ENCODE data around the gene HSFX1. TPM values are rescaled to one million over a fixed set of nuclear protein-coding genes. Genes with fewer than 3 reads are reported as not detected.
A peak's percentile ranks its signal among the peaks of the same experiment; 100 is the strongest.
"Not testable (repeated sequence)": the region's sequence is repeated elsewhere in the genome, so short reads cannot be mapped to it uniquely, and the experiment has no call there.

HSFX1 gene
- total RNA-seq, 2 donors from 2014 or later = 0.22 to 0.76 TPM

- DNase-seq; H3K27me3 Mint-ChIP-seq; H3K4me1 Mint-ChIP-seq; H3K9me3 ChIP-seq (ENCODE audit: control insufficient read depth, low read length, poor library complexity, severe bottlenecking); ATAC-seq; H3K36me3 Mint-ChIP-seq (ENCODE audit: low read depth); H3K27ac Mint-ChIP-seq; H3K4me3 Mint-ChIP-seq: not testable (repeated sequence)
These were observed 842 bp upstream of the HSFX1 start for GRCh38 chrX:149773026-149773425.

DNA sequence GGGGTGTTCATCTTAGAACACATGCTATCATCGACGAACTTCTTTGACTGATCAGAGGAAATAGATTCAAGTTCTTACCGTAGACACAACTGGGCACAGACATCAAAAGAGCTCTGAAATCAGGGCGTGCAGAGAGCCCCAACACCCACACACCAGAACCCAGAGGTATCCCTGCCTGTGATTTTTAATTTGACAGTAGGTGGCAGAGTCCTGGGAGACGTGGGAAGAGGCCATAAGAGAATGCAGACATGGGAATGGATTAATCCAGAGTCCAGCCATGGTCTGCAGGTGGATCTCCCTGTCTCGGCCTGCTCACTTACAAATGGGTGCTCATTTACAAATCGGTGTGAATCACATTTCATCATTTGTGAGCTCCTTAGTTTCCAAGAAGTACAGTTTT is 4.1 kb downstream of the HSFX1 start:
- not testable (repeated sequence) for DNase-seq; H3K27me3 Mint-ChIP-seq; H3K36me3 Mint-ChIP-seq (ENCODE audit: low read depth)

DNA sequence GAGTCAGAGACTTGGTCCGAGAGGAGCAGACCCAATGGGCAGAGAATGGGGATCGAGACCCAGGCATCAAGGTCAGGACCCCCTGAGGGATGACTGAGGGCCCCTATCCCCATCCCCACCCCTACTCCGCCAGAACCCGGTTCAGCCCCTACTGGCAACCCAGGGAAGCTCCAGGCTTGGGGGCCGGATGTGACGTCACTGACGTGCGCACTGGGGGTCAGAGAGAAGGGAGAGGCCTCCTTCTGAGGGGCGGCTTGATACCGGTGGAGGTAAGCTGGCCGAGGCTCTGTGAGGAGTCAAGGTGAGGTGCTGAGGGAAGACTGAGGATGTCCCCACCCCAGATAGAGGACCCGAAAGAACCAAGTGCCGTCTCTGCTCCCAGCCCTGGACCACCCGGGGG is 7.9 kb downstream of the HSFX1 start, which contains the start of gene MAGEA9:
Gene MAGEA9 (plus strand): TSS at position 204 of the 400 bp plus-strand sequence. CDS start 4,281 bp downstream, outside the sequence.
- H3K4me1 Mint-ChIP-seq = not testable (repeated sequence)

More for the DNA sequence above, 4.1 kb downstream of the HSFX1 start:
- H3K4me1 Mint-ChIP-seq; H3K9me3 ChIP-seq (ENCODE audit: control insufficient read depth, low read length, poor library complexity, severe bottlenecking); H3K4me3 Mint-ChIP-seq; ATAC-seq; H3K27ac Mint-ChIP-seq: not testable (repeated sequence)

DNA sequence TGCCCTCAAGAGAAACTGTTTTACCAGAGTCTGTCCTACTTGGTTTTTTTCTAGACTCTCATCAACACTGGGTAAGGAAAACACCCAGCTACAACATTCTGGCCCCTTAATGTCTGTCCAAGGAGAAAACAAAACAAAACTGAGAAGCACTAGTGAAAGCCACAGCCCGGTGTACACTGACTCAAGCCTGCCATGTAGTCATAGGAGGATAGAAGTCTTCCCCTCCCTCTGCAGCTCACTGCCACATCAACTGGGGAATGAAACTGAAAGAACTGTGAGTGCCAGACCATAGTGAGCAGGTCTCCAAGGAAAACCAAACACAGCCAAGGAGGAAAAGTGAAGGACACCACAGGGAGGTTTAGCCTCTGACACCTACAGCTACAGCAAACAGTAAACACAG is 21.7 kb downstream of the HSFX1 start:
- H3K27me3 Mint-ChIP-seq; H3K36me3 Mint-ChIP-seq (ENCODE audit: low read depth); H3K27ac Mint-ChIP-seq; DNase-seq; H3K9me3 ChIP-seq (ENCODE audit: control insufficient read depth, low read length, poor library complexity, severe bottlenecking); H3K4me3 Mint-ChIP-seq; ATAC-seq: not testable (repeated sequence)
- H3K4me1 Mint-ChIP-seq = peaks cover 15% of the 10 kb centered on the region

More for the DNA sequence above, 7.9 kb downstream of the HSFX1 start, which contains the start of gene MAGEA9:
- not testable (repeated sequence) for H3K36me3 Mint-ChIP-seq (ENCODE audit: low read depth); H3K9me3 ChIP-seq (ENCODE audit: control insufficient read depth, low read length, poor library complexity, severe bottlenecking); H3K4me3 Mint-ChIP-seq; H3K27me3 Mint-ChIP-seq; ATAC-seq; H3K27ac Mint-ChIP-seq; DNase-seq

GRCh38 chrX:149799095-149799714 is 25.3 kb downstream of the HSFX1 start:
- H3K9me3 ChIP-seq (ENCODE audit: control insufficient read depth, low read length, poor library complexity, severe bottlenecking) = no peaks in the 10 kb centered on the region
- H3K27ac Mint-ChIP-seq = no peak overlapping the region
- no peak for ATAC-seq
- peaks cover 15% of the 10 kb centered on the region for H3K4me1 Mint-ChIP-seq
- H3K27me3 Mint-ChIP-seq = no peaks in the 10 kb centered on the region
- H3K4me3 Mint-ChIP-seq = peak overlapping the region; percentile 70
- H3K36me3 Mint-ChIP-seq (ENCODE audit: low read depth) = no peaks in the 10 kb centered on the region
- DNase-seq = no peak

- H3K9me3 ChIP-seq (ENCODE audit: control insufficient read depth, low read length, poor library complexity, severe bottlenecking) = no peaks in the 10 kb centered on the region
- Mint-ChIP-seq H3K36me3 (ENCODE audit: low read depth) (no peaks in the 10 kb centered on the region), H3K27ac (no peak overlapping the region), H3K4me3 (no peak overlapping the region), H3K27me3 (no peaks in the 10 kb centered on the region), H3K4me1 (peaks cover 15% of the 10 kb centered on the region)
- no peak for ATAC-seq
- DNase-seq = no peak
These were observed 26.1 kb downstream of the HSFX1 start for GRCh38 chrX:149799938-149800337.

DNA sequence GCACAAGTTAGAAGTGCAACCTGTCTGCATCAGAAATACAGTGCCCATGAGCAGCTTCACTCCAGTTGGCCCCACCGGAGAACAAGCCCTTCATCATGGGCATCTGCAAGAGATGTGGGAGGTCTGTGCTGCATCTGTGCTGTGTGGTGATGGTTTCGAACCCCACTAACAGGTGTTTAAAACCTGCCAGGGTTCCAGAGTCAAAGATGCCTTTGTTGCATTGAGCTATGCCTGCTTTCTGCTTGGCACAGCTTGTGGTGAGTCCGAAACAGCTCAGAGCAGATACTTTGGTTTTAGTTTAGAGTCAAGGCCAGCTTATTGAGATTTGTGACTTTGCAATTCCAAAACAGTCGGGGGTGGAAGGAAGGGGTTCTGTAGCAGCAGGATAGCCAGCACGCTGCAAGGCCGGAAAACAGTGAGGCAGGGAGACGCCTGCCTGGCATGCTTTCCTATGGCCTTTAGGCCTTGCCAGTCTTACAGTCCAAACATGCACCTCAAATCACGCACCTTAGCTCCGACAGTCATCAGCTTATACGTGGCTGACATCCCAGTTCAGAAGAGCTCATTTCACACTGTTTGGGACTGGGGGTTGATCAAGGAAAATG is 29.7 kb downstream of the HSFX1 start:
- no peak overlapping the region for H3K4me3 Mint-ChIP-seq
- no peak for DNase-seq
- H3K36me3 Mint-ChIP-seq (ENCODE audit: low read depth) = no peaks in the 10 kb centered on the region
- H3K27me3 Mint-ChIP-seq = no peaks in the 10 kb centered on the region
- H3K4me1 Mint-ChIP-seq = peaks cover 9% of the 10 kb centered on the region
- no peaks in the 10 kb centered on the region for H3K9me3 ChIP-seq (ENCODE audit: control insufficient read depth, low read length, poor library complexity, severe bottlenecking)
- no peak for ATAC-seq
- no peak overlapping the region for H3K27ac Mint-ChIP-seq

DNA sequence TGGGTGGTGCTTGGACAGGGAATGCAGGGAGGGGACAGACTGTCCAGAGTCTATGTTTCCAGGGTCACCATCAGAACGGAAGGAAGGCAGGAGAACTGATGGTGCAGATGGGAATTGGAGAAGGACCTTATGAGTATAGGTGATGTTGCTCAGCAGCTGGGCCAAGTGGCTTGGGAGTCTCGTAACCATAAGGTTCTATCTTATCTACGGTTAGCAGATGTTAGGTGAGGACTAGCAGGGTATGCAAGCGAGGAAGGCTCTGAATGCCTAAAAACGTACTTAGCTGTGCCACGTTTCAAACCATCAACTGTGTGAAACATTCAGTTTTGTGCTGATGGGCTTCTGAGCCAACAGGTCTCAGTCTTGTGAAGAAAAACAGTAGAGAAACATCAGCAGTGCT is 30.2 kb downstream of the HSFX1 start:
- Mint-ChIP-seq H3K27me3 (no peaks in the 10 kb centered on the region), H3K27ac (no peak overlapping the region), H3K36me3 (ENCODE audit: low read depth) (no peaks in the 10 kb centered on the region), H3K4me3 (no peak overlapping the region), H3K4me1 (peaks cover 9% of the 10 kb centered on the region)
- H3K9me3 ChIP-seq (ENCODE audit: control insufficient read depth, low read length, poor library complexity, severe bottlenecking) = no peaks in the 10 kb centered on the region
- DNase-seq (no peak), ATAC-seq (no peak)

- no peak overlapping the region for H3K4me3 Mint-ChIP-seq
- H3K27me3 Mint-ChIP-seq = no peaks in the 10 kb centered on the region
- ATAC-seq (no peak), DNase-seq (no peak)
- no peaks in the 10 kb centered on the region for H3K4me1 Mint-ChIP-seq
- no peaks in the 10 kb centered on the region for H3K36me3 Mint-ChIP-seq (ENCODE audit: low read depth)
- H3K9me3 ChIP-seq (ENCODE audit: control insufficient read depth, low read length, poor library complexity, severe bottlenecking) = no peaks in the 10 kb centered on the region
- H3K27ac Mint-ChIP-seq = no peak overlapping the region
These were observed 34.0 kb downstream of the HSFX1 start for GRCh38 chrX:149807747-149808458.

DNA sequence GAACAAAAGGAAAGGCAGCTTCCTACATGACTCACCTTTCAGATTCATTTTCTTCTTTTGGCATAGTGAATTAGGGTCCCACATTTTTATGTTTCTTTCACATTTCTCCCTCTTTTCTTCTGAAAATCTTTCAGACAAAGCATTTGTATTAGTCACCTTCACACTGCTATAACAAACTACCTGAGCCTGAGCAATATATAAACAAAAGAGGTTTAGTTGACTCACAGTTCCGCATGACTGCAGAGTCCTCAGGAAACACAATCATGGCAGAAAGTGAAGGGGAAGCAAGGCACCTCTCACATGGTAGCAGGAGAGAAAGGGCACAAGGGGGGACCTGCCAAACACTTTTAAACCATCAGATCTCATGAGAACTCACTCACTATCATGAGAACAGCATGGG is 44.8 kb downstream of the HSFX1 start:
- ATAC-seq (no peak), DNase-seq (no peak)
- no peaks in the 10 kb centered on the region for H3K36me3 Mint-ChIP-seq (ENCODE audit: low read depth)
- H3K9me3 ChIP-seq (ENCODE audit: control insufficient read depth, low read length, poor library complexity, severe bottlenecking) = no peaks in the 10 kb centered on the region
- H3K4me3 Mint-ChIP-seq = no peak overlapping the region
- H3K27ac Mint-ChIP-seq = no peak overlapping the region
- H3K27me3 Mint-ChIP-seq = peaks cover 4% of the 10 kb centered on the region
- H3K4me1 Mint-ChIP-seq = no peaks in the 10 kb centered on the region

GRCh38 chrX:149819371-149819770 is 45.5 kb downstream of the HSFX1 start:
- Mint-ChIP-seq H3K27me3 (peaks cover 3% of the 10 kb centered on the region), H3K4me1 (no peaks in the 10 kb centered on the region), H3K4me3 (no peak overlapping the region), H3K27ac (no peak overlapping the region), H3K36me3 (ENCODE audit: low read depth) (no peaks in the 10 kb centered on the region)
- ATAC-seq (no peak), DNase-seq (no peak)
- no peaks in the 10 kb centered on the region for H3K9me3 ChIP-seq (ENCODE audit: control insufficient read depth, low read length, poor library complexity, severe bottlenecking)

DNA sequence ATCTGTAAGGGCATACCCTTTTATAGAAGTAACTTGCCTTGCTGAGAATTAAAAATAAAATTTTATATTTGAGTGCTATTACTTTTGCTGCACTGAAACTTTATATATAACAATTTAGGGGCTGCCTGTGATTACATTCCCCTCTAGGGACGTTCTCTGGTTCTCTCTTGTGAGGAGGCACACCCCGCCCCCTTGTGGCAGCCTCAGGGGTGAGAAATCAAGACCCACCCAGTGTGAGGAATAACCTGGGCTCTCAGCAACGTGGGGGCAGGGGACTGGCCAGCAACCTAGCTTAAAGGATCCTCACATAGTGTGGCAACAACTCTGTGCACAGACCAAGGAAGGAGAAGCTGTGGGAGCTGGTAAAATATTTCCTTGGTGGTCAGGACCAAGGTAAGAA is 51.6 kb downstream of the HSFX1 start:
- DNase-seq (peak in 1 of 3 donors; percentile 8), ATAC-seq (no peak)
- no peaks in the 10 kb centered on the region for H3K27me3 Mint-ChIP-seq
- no peaks in the 10 kb centered on the region for H3K9me3 ChIP-seq (ENCODE audit: control insufficient read depth, low read length, poor library complexity, severe bottlenecking)
- H3K27ac Mint-ChIP-seq = no peak overlapping the region
- H3K4me3 Mint-ChIP-seq = no peak overlapping the region
- peaks cover 2% of the 10 kb centered on the region for H3K36me3 Mint-ChIP-seq (ENCODE audit: low read depth)
- H3K4me1 Mint-ChIP-seq = peaks cover 14% of the 10 kb centered on the region
